ENCODE results near the gene FBN1. TPM values are rescaled to one million over a fixed set of nuclear protein-coding genes. Genes with fewer than 3 reads are reported as not detected.

FBN1 gene
- total RNA-seq, 4 donors from 2014 or later: 17.6 to 106 (median 31.2) TPM

GRCh38 chr15:48582452-48583247 lies 62.9 kb downstream of the FBN1 start:
- intact Hi-C loops (cut with DNase I; ENCODE audit: low total_unique reads): no loop called here
- DNase-seq: no peak
- no peak overlapping the region for H3K27ac ChIP-seq

DNA sequence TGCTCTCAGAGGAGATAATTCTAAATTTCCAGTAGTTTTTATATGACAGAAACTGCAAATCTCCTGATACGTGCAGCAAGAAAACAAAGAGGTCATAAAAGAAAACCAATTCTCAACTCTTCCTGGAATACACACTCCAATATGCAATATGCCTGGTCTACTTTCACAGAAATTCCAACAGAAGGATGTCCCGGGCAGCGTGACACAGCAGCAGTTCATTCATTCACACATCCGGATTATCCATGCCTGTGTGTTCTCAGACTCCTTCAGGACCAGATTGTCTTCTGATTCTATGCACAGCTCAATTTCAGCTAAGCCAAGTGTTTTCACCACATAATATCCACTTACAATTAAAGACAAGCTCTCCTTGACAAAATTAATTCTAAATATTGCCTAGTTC lies 64.3 kb downstream of the FBN1 start:
- in situ Hi-C loops (cut with MboI; ENCODE audit: low pct_ligation_motif_present in 1 of 4, low pct_unique_long_range_greater_than_20kb in 1 of 4, low sequenced_read_pairs in 3 of 4) (loop anchor here in 1 of 4 donors (25.0 kb wide), 1 partner anchor 94 kb away; no protein-coding TSS in a partner anchor), intact Hi-C loops (cut with DNase I; ENCODE audit: low total_unique reads) (no loop called here)
- H3K4me3 ChIP-seq: no peak overlapping the region
- TF ChIP-seq, protein P1, sequence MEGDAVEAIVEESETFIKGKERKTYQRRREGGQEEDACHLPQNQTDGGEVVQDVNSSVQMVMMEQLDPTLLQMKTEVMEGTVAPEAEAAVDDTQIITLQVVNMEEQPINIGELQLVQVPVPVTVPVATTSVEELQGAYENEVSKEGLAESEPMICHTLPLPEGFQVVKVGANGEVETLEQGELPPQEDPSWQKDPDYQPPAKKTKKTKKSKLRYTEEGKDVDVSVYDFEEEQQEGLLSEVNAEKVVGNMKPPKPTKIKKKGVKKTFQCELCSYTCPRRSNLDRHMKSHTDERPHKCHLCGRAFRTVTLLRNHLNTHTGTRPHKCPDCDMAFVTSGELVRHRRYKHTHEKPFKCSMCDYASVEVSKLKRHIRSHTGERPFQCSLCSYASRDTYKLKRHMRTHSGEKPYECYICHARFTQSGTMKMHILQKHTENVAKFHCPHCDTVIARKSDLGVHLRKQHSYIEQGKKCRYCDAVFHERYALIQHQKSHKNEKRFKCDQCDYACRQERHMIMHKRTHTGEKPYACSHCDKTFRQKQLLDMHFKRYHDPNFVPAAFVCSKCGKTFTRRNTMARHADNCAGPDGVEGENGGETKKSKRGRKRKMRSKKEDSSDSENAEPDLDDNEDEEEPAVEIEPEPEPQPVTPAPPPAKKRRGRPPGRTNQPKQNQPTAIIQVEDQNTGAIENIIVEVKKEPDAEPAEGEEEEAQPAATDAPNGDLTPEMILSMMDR (IDR thresholded peaks at IDR 0.05): no peak
- TF ChIP-seq POLR2A (IDR thresholded peaks at IDR 0.05) (no peak), EP300 (IDR thresholded peaks at IDR 0.05; ENCODE audit: low read depth) (no peak), POLR2AphosphoS5 (IDR thresholded peaks at IDR 0.05) (no peak)
- DNase-seq: no peak
- no peaks in the 10 kb centered on the region for H3K9me3 ChIP-seq
- WGBS, 2 donors (ENCODE audit: low coverage in 1 of 2): 71 to 78% methylated on average over 4 of the region's 4 CpGs
- H3K27ac ChIP-seq: peak overlapping the region in 3 of 4 donors; percentile 6 to 36 (median 17)
- peaks cover 0 to 11% (median 0%) of the 10 kb centered on the region in 4 donors for H3K4me1 ChIP-seq
- H3K27me3 ChIP-seq: no peaks in the 10 kb centered on the region
- no peaks in the 10 kb centered on the region for H3K36me3 ChIP-seq

More at GRCh38 chr15:48582452-48583247, 62.9 kb downstream of the FBN1 start:
- 66 to 72% methylated on average over 3 to 11 of the region's 11 CpGs for WGBS, 2 donors (ENCODE audit: low coverage in 1 of 2)
- H3K27me3 ChIP-seq: no peaks in the 10 kb centered on the region
- TF ChIP-seq, protein P1 (IDR thresholded peaks at IDR 0.05): no peak
- TF ChIP-seq EP300 (IDR thresholded peaks at IDR 0.05; ENCODE audit: low read depth) (no peak), POLR2A (IDR thresholded peaks at IDR 0.05) (no peak), POLR2AphosphoS5 (IDR thresholded peaks at IDR 0.05) (peak in 1 of 3 donors; percentile 29)
- peaks cover 0 to 11% (median 0%) of the 10 kb centered on the region in 4 donors for H3K4me1 ChIP-seq
- no peak overlapping the region for H3K4me3 ChIP-seq
- no peaks in the 10 kb centered on the region for H3K36me3 ChIP-seq
- in situ Hi-C loops (cut with MboI; ENCODE audit: low pct_ligation_motif_present in 1 of 4, low pct_unique_long_range_greater_than_20kb in 1 of 4, low sequenced_read_pairs in 3 of 4): loop anchor here in 1 of 4 donors (25.0 kb wide), 1 partner anchor 95 kb away; no protein-coding TSS in a partner anchor
- no peaks in the 10 kb centered on the region for H3K9me3 ChIP-seq

DNA sequence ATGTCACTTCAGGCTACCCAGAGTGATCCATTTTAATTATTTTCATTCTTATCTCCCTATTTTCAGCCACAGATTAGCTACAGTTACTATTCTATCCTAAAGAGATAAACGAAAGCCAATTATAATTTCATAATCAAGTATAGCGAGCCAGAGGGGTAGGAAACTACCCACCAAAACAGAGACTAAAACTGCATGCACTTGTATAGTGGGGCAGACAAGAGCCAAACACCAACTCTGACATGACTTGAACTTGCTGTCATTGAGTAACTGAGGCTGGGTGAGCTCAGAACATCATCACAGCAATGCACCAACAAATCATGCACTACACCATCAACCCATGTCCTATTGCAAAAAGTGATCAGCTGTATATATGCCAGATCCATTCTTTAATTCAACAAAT lies 64.8 kb downstream of the FBN1 start:
- peak overlapping the region in 1 of 4 donors; percentile 39 for H3K27ac ChIP-seq
- no peak overlapping the region for H3K4me3 ChIP-seq
- H3K36me3 ChIP-seq: no peaks in the 10 kb centered on the region
- no peak for TF ChIP-seq POLR2AphosphoS5 (IDR thresholded peaks at IDR 0.05)
- TF ChIP-seq, protein P1 (IDR thresholded peaks at IDR 0.05): no peak
- TF ChIP-seq POLR2A (IDR thresholded peaks at IDR 0.05): no peak
- TF ChIP-seq EP300 (IDR thresholded peaks at IDR 0.05; ENCODE audit: low read depth): no peak
- no peaks in the 10 kb centered on the region for H3K9me3 ChIP-seq
- no peaks in the 10 kb centered on the region for H3K27me3 ChIP-seq
- in situ Hi-C loops (cut with MboI; ENCODE audit: low pct_ligation_motif_present in 1 of 4, low pct_unique_long_range_greater_than_20kb in 1 of 4, low sequenced_read_pairs in 3 of 4): loop anchor here in 1 of 4 donors (25.0 kb wide), 1 partner anchor 93 kb away; no protein-coding TSS in a partner anchor
- WGBS, 2 donors (ENCODE audit: low coverage in 1 of 2): 82 to 95% methylated on average over 2 of the region's 2 CpGs
- DNase-seq: no peak
- intact Hi-C loops (cut with DNase I; ENCODE audit: low total_unique reads): no loop called here
- peaks cover 0 to 11% (median 0%) of the 10 kb centered on the region in 4 donors for H3K4me1 ChIP-seq

GRCh38 chr15:48579945-48580671 lies 65.4 kb downstream of the FBN1 start:
- TF ChIP-seq POLR2AphosphoS5 (IDR thresholded peaks at IDR 0.05) (no peak), EP300 (IDR thresholded peaks at IDR 0.05; ENCODE audit: low read depth) (no peak), POLR2A (IDR thresholded peaks at IDR 0.05) (no peak)
- TF ChIP-seq, protein P1 (IDR thresholded peaks at IDR 0.05): no peak
- Histone ChIP-seq H3K36me3 (no peaks in the 10 kb centered on the region), H3K4me1 (peaks cover 0 to 11% (median 0%) of the 10 kb centered on the region in 4 donors), H3K4me3 (no peak overlapping the region), H3K27me3 (no peaks in the 10 kb centered on the region), H3K9me3 (no peaks in the 10 kb centered on the region), H3K27ac (peak overlapping the region in 3 of 4 donors; percentile 12 to 39 (median 29))
- DNase-seq: no peak
- intact Hi-C loops (cut with DNase I; ENCODE audit: low total_unique reads) (no loop called here), in situ Hi-C loops (cut with MboI; ENCODE audit: low pct_ligation_motif_present in 1 of 4, low pct_unique_long_range_greater_than_20kb in 1 of 4, low sequenced_read_pairs in 3 of 4) (loop anchor here in 1 of 4 donors (25.0 kb wide), 1 partner anchor 93 kb away; no protein-coding TSS in a partner anchor)
- 81 to 89% methylated on average over 5 to 8 of the region's 8 CpGs for WGBS, 2 donors (ENCODE audit: low coverage in 1 of 2)
